Islet precursor cell (in vitro differentiated cells): ENCODE results near the gene NOXRED1.

Source experiments
- DNase-seq: peaks from one replicate; pipeline ENCODE4 v3.0.0-alpha.2; 2018

The NOXRED1 gene

DNA sequence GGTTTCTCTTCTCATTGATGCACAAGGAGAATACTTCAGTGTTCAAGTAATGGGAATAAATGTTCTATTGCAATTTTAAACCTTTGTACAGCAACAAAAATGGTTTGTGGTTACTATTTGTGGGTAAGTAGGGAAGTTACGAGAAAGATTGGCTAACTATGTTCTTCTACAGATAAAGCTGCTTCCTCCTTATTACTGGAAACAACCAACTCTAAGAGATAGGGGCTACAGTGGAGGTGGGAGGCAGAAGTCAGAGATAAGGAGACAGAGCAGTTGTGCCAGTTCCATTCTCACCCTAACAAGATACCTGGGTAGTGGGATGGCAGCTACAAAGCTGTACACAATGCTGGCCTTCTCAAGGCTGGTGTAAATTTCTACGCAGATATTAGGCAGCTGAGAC, 16.2 kb downstream of the NOXRED1 start:
- no peak for DNase-seq

DNA sequence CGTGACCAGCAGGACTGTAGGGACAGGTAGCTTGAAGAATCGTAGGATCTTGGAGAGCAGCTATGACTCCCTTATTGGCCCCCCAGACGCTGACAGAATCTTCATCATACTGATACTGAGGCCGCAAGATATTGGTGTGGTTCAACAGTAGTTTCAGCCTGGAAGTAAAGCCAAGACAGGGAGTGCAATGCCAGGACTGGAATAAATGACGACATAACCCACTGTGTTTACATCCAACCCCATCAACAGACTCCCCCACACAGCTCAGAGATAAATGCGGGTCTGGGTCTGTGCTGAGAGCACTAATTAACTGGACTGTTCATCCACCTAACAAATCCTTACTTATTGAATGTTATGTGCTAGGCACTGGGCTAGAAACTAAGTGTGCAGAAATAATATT, 16.6 kb downstream of the NOXRED1 start:
- no peak for DNase-seq

DNA sequence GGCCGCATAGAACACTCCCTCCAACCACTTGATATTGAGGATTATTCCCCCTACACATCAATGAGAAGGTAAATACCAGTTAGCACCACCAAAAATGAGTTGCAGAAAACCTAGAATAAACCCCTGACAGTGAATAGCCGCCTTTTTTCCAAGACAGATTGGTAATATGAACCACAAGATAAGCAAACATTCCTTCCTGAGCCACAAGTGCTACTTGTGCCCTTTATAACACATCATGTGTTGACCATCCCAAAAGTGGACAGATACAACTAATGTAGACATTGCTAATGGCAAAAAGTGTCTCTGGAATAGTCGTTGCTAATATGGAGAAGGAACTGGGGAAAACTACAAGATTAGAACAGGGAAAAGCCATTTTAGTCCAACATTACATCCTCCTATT, 17.2 kb downstream of the NOXRED1 start:
- no peak for DNase-seq

DNA sequence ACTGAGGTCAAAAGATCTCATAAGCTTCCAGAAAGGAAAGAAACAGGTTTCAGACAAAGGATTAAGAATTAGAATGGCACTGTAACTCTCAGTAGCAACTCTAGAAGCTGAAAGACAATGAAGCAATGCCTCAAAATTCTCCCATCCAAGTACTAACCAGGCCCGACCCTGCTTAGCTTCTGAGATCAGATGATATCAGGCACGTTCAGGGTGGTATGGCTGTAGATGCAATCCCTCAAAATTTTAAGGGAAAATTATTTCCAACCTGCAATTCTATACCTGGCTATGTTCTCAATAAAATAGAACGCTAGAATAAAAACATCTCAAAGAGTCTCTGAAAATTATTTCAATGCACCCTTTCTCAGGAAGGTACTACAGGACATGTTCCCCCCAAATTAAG, 19.6 kb downstream of the NOXRED1 start:
- no peak for DNase-seq

GRCh38 chr14:77400216-77400615, 23.1 kb downstream of the NOXRED1 start:
- DNase-seq: no peak

DNA sequence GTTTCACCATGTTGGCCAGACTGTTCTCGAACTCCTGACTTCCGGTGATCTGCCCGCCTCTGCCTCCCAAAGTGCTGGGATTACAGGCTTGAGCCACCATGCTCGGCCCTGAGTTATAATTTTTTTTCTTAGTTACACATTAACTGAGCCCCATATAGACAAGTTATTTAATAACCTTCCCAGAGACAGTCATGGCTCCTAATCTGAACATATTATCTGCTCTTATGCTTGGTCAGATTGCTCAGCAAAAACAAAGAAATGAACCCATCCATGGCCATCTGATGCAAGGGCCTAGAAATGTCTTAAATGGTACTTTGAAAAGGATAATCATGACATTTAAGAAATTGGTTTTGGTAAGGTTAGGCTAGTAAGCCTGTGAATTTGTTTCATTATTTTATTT, 33.1 kb downstream of the NOXRED1 start:
- DNase-seq: no peak

DNA sequence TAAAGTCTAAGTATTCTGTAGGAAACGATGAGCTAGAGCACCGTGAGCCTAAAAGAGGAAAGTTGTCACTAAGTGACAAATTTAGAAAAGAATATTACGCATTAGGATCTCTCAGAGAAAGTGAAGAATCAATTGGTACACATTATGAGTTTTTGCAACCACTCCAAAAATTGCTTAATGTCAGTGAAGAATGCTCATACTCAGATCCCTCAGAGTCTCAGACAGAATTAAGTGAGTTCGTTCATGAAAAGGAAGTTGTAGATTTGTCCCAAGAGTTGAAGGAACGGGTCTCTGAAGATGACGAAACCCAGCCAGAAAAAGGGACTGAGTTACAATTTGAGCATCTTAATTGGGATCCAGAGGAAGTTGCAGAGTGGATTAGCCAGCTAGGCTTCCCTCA, 44.6 kb downstream of the NOXRED1 start:
- no peak for DNase-seq

- no peak for DNase-seq
Observed at GRCh38 chr14:77377502-77377844, 45.9 kb downstream of the NOXRED1 start.

GRCh38 chr14:77376771-77377501, 46.4 kb downstream of the NOXRED1 start, which contains the start of the genes SAMD15 and TMED8:
TSS of gene SAMD15 (plus strand) at chr14:77377379. CDS start at chr14:77377419, 40 bp downstream.
TSS of gene TMED8 (minus strand) at chr14:77377094. CDS start at chr14:77377053, 41 bp downstream.
- DNase-seq: peak; percentile 94

- DNase-seq: peak; percentile 54
Observed at GRCh38 chr14:77375973-77376770, 47.2 kb downstream of the NOXRED1 start.

- no peak for DNase-seq
Observed at GRCh38 chr14:77375164-77375950, 48.0 kb downstream of the NOXRED1 start.

DNA sequence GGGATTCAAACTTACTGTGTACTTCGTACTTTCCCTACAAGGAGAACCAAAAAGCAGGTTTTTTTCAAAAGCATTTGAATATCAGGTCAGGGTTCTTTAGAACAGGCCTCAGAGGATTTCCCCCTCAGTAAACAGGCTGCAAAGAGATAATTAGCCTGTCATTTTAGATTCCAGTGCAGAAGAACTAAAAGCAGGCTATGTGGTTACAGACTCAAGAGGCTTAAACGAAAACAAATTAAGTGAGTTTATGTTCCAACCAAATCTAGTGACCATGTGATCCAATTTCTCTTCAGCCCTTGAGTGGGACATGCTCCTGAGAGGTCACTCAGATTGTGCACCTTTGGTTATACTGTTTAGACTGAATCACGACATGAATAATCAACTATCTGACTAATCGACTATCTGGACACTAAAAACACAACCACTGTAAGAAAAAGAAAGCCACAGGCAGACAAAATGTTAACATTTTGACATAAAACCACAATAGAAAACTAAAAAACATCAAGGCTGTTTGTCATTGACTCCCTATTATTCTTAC, 51.0 kb downstream of the NOXRED1 start:
- DNase-seq: no peak

DNA sequence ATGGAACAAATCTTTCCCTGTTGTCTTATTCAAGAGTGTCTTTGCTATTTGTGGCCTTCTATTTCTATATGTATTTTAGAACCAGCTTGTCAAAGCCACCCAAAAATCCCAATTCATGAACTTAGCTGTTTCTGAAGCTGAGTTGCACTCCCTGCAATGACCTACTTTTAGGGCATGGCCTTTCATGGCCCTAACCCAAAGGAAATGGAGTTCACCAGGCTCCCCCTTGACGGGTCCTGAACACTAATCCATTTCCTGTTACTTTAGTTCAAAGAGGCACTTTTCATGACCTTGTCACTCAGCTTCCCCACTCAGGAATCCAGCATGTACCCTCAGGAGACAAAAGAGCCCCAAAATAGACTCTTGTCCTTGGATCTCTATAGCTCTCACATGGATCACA, 54.0 kb downstream of the NOXRED1 start:
- no peak for DNase-seq

- DNase-seq: no peak
Observed at GRCh38 chr14:77364146-77364545, 59.2 kb downstream of the NOXRED1 start.

GRCh38 chr14:77359626-77360025, 63.7 kb downstream of the NOXRED1 start:
- no peak for DNase-seq

- no peak for DNase-seq
Observed at GRCh38 chr14:77356899-77357298, 66.4 kb downstream of the NOXRED1 start.

- no peak for DNase-seq
Observed at GRCh38 chr14:77355811-77356210, 67.5 kb downstream of the NOXRED1 start.

- no peak for DNase-seq
Observed at GRCh38 chr14:77353469-77354141, 69.7 kb downstream of the NOXRED1 start.

GRCh38 chr14:77347751-77348150, 75.6 kb downstream of the NOXRED1 start:
- no peak for DNase-seq

DNA sequence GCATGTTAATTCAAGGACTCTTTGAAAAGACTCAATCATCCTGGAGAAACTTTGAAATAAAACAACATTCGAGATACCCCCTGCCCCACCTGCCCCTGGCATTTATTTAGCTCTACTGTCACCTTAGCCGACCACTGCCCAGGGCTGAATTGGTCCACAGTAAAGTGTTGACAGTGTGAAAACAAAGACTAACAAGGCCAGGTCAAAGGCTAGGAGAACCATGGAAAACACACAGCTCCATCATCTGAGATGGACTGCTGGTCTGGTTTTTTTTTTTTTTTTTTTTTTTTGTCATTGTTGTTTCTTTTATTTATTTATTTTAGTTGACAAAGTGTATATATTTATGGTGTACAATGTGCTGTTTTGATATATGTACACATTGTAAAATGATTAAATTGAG, 76.8 kb downstream of the NOXRED1 start:
- DNase-seq: no peak

GRCh38 chr14:77344377-77344996, 78.8 kb downstream of the NOXRED1 start:
- no peak for DNase-seq
